Forelimb muscle (tissue), 1 donor: Measurements from ENCODE around the gene TSPO2. TPM values are rescaled to one million over a fixed set of nuclear protein-coding genes. Genes with fewer than 3 reads are reported as not detected.
A peak's percentile ranks its signal among the peaks of the same experiment; 100 is the strongest.
"Not testable (repeated sequence)": the region's sequence is repeated elsewhere in the genome, so short reads cannot be mapped to it uniquely, and the experiment has no call there.

Experiments
- DNase-seq: peaks from one replicate; pipeline ENCODE4 v3.0.0-alpha.2; 2013; ENCODE audit warnings: low read depth
- polyA plus RNA-seq: library from polyadenylated mRNA; unstranded; fragments of 120-200 nt; gene quantifications from one replicate; pipeline ENCODE4 v1.2.1, GENCODE V29; 2013; ENCODE audit not compliant: insufficient read length

TSPO2 gene
- 0.70 TPM for polyA plus RNA-seq

DNA sequence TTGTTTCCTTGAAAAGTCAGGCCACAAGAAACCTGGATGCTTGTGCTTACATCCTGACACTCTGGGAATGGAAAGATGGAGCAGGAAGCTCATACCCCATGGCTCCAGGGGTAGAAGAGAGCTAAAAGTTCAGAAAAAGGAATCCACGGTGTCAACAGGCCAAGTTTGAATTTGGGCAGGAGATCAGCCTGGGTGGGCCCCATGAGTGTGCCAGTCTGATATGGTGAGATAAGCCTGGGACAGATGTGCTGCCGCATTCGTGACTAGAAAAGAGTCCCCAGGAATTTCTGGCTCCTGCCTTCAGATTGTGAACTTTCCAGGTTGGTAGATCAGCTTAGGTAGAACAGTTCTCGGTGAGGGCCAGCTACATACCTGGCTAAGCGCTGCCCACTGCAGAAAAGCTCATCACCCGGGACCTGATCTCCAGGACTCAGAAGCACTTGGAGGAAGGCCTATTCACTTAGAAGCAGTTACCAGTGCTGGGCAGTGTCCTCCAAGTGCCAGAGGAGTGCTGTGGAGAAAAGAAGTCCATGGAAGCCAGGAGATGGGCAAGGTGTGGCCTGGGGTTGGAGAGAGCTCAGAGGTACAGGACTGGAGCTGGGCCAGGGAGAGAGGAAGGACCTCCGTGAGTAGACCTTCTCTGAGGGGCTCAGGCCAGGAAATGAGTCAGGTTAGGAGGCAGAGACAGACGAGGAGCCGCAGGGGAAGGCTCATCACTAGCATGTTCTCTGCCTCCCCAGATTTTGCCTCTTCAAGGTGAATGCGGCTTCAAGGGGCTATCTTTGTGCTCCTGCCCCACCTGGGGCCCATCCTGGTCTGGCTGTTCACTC lies at the start of gene TSPO2:
TSPO2 (plus strand) TSS at position 242 of the 830 bp plus-strand sequence; CDS start at position 761, 519 bp downstream.
- DNase-seq = no peak

- no peak for DNase-seq
Measured at GRCh38 chr6:40992746-40993145, 49.5 kb upstream of the TSPO2 start.

GRCh38 chr6:40996591-40997233 lies 45.6 kb upstream of the TSPO2 start:
- no peak for DNase-seq

DNA sequence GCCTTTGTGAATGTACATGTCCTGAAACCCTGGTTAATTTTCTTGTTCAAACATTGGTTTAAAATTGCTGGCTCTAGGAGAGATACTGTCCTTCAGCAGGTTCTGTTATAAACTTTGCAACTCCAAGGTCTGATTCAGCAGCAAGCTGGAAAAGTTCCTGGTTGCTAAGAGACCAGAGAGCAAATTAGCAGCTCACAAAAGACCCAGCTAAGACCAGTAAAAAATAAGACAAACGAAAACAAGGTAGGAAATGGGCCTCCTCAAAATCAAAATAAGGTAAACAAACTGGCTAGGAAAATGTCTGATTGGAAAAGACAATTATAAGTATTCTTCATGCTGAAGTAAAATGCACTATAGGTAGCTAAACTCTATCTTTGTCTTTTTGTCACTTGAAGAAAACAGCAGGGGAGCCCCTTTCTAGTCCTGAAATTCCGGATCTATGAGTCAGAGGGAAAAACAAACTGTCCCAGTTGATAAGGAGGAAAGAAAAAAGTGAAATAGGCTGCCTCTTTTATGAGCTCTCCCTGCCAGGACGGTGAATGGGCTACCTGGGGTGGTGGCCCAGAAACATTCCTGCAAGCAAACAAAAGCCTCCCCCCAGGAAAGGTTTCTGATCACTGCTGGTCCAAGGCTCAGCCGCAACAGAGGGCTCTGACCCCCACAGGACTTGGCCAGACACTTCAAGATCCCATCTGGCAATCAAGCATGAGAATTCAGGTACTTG lies 44.9 kb upstream of the TSPO2 start:
- DNase-seq = peak; percentile 36

GRCh38 chr6:40998661-40999060 lies 43.6 kb upstream of the TSPO2 start:
- no peak for DNase-seq

DNA sequence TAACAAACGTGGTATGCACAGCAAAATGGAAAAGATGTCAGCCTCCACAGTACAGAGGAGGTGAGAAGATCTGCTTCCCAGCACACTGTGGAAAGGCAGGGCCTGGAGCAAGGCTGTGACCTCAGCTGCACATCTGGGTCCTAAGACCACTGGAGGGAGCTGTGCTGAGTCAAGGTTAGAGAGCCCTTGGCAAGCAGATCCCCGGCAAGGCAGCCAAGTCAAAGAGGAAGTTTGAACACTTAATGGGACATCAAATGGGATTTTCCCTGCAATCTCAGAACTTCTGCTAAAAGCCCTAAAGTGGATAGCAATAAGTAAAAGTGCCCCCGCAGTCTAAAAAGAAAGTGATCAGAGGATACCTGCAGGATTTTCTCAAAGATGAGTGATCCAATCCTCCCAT lies 42.7 kb upstream of the TSPO2 start:
- DNase-seq = peak; percentile 49

DNA sequence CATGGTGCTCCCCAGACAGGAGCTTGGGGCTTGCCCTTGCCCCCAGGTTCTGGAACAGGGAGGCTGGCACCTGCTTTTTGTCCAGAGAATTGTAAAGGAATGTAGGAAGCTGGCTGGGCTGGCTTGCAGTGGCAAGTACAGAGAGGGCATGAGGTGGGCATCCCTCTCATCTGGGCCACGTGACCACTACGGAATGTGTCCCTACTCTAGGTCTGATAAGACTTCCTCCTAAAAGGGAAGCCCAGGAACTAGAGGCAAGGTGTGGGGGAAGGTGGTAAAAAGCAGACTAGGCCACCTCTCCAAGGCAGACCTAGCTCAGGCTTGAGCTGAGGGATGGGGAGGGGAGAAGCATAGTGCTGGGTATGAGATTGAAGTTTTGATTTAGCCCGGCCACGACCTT lies 42.0 kb upstream of the TSPO2 start:
- no peak for DNase-seq

DNA sequence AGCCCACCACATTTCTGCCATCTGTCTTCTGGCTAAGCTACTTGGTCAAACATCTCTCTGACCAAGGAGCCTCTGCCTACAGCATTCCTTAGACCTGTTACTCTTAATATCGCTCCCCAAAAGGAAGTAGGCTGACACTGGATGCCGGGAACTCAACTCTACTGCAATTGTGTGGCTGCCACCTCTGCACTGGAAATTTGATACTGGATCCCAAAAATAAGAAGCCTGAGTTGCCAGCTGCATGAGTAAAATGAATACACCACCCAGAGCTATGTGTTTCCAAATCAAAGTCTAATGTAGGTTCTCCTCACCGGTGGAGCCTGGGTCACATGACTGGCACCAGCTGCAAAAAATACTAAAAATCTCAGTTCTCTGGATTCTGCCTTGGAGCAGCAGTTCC lies 40.1 kb upstream of the TSPO2 start:
- DNase-seq = no peak

DNA sequence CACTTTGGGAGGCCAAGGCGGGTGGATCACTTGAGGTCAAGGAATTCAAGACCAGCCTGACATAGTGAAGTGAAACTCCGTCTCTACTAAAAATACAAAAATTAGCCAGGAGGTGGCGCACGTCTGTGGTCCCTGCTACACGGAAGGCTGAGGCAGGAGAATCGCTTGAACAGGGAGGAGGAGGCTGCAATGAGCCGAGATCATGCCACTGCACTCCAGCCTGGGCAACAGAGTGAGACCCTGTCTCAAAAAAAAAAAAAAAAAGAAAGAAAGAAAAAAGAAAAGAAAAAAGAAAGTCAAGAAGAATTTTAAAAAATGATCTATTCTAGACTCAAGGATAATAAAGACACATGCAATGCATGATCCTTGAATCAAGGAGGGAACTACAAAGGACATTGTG lies 36.0 kb upstream of the TSPO2 start:
- DNase-seq = not testable (repeated sequence)

GRCh38 chr6:41006980-41007379 lies 35.3 kb upstream of the TSPO2 start:
- not testable (repeated sequence) for DNase-seq

DNA sequence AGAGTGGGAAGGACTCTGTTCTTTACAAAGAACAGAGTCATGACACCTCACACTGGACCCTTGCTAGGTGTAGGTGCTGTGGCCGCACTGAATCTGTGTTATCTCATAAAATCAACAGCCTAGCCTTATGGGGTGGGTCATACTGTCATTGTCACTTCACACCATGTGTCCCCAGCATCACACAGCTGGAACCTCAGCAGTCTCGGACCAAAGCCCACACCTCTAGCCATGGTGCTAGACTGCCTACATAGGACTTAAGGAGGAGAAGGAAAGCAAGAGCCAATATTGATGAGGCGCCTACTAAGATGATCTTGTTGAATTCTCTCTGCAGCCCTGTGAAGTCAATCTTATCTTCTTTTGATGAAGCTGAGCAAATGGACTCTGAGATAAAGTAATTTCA lies 34.3 kb upstream of the TSPO2 start:
- DNase-seq = no peak

- DNase-seq = no peak
Measured at GRCh38 chr6:41009669-41010068, 32.6 kb upstream of the TSPO2 start.

- DNase-seq = no peak
Measured at GRCh38 chr6:41011673-41012072, 30.6 kb upstream of the TSPO2 start.

DNA sequence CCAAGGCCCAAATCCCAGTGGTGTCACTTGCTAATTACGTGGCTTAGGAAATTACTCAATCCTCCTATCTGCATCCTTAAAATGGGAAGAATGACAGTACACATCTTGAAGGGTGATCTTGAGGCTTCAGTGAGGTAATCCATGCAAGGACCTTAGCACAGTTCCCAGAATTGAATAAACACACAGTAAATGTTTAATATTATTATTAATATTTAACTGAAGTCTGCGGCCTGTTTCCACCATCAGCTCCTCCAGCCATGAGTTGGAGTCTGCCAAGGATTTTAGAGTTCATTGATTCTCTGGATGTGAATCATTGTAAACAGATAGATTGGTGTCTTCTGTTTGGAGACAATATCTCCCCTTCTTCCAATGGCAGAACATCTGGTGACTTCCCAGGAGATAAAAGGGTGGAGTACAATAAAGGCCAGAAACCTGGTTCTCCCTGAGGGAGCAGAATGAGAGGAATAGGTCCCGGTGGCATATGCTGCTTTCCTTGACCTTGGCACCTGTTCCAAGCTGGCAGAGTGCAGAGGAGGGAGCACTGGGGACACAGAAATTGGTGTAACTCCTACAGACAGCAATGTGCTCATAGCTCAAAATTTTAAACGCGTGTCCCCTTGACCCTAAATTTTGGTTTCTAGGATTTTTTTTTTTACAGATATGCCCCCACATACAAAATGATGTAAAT lies 28.7 kb upstream of the TSPO2 start:
- no peak for DNase-seq

DNA sequence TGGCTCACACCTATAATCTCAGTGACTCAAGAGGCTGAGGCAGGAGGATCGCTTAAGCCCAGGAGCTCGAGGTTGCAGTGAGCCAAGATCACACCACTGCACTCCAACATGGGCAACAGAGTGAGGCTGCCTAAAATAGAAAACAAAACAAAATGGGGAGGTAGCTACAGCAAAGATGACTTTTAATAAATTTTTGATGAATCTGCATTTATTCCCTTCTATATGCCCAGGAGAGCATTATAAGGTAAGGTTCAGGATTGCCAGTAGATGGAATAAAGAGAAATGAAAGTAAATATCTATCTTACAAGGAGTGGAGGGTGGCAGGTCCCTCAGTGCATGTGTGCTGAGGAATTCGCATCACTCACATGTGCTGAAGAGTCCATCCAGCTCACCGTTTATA lies 27.5 kb upstream of the TSPO2 start:
- DNase-seq = no peak

DNA sequence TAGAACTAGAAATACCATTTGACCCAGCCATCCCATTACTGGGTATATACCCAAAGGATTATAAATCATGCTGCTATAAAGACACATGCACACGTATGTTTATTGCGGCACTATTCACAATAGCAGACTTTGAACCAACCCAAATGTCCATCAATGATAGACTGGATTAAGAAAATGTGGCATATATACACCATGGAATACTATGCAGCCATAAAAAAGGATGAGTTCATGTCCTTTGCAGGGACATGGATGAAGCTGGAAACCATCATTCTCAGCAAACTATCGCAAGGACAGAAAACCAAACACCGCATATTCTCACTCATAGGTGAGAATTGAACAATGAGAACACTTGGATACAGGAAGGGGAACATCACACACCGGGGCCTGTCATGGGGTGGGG lies 26.4 kb upstream of the TSPO2 start:
- DNase-seq = not testable (repeated sequence)

DNA sequence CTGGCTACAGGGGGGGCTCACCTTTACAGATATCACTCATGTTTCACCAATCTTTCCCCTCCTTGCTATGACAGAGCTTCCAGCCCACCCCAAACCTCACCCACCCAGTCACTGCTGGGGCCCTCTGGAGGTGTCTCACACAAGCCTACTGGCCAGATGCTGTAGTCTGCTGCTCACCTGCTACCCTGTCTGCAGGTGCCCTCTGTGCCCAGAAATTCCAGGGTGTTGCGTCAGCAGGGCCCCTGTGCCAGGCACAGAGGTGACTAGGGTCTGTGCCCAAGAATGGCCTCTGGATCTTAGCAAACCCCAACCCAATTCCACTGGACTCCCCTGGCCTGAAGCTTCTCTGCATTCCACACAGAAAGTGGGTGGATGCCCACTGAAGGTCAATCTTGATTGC lies 24.6 kb upstream of the TSPO2 start:
- no peak for DNase-seq

GRCh38 chr6:41021832-41022231 lies 20.4 kb upstream of the TSPO2 start:
- no peak for DNase-seq

GRCh38 chr6:41022294-41022693 lies 20.0 kb upstream of the TSPO2 start:
- no peak for DNase-seq

DNA sequence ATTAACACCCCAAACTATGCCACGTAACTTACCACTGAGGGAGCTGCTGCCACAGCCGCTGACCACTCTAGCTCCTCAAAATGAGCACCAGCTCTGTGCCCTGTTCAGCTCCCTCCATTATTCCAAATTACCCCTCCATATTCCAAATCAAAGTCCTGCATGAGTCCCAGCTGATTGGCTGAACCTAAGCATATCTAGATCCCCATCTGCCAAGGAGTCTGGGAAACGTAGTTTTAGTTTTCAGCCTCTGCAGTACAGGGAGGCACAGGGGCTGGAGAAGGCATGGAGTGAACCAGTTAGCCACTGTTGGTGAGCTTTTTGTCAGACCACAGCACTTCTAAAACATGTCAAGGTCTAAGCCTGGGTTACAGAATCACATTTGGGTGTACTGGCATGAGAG lies 19.2 kb upstream of the TSPO2 start:
- no peak for DNase-seq

DNA sequence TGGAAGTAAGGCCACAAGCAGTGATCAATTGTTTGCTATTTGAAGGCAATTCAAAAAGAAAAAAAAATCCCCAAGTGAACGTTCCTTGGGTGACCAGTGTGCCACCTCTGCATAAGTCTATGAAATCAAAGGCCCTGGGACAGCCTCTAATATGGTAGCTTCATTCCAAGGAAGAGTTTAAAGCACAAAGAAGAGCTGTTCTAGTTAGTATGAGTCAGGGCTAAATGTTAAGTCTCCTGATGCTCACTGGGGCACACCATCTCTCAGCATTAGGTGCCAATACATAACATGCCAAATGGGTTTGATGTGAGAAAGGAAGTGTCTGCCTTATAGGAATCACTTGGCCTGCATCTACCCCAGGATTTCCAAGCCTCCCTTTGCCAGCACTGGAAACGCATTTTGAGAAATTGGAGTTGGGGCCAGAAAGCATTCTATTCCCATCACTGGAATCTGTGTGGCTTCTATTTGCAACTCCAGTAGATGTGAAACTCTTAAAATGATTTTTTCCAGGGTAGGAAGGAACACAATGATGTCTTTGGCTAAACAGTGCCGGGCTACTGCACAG lies 16.2 kb upstream of the TSPO2 start:
- DNase-seq = no peak

- DNase-seq = no peak
Measured at GRCh38 chr6:41027241-41027640, 15.0 kb upstream of the TSPO2 start.
